Calu3 (cell line): ENCODE results near the gene PROZ. TPM values are rescaled to one million over a fixed set of nuclear protein-coding genes. Genes with fewer than 3 reads are reported as not detected.

Source experiments
- Bru-seq: library from RNA; stranded (reverse); fragments of 400-500 nt; gene quantifications from one replicate; lab custom pipeline; 2021; lab: Mats Ljungman, UMichigan
- BruChase-seq, 2 experiments: library from RNA; stranded (reverse); fragments of 400-500 nt; gene quantifications; one replicate each; lab custom pipeline; 2021; lab: Mats Ljungman, UMichigan
- BruUV-seq: library from RNA; stranded (reverse); fragments of 400-500 nt; replicated peaks from 2 replicates; lab custom pipeline; 2021; lab: Mats Ljungman, UMichigan
- CTCF ChIA-PET: fragments of 300-600 bp; sonication (Branson Sonifier 250); formaldehyde crosslinking; loops from one replicate; lab custom pipeline; 2022; ENCODE audit warnings: antibody characterized with exemption; lab: Charles Lee
- DNase-seq: peaks from one replicate; pipeline ENCODE4 v3.0.0; 2022
- H3K27ac Mint-ChIP-seq: one replicate; pipeline ENCODE4 v1.8.0; 2022; ENCODE audit warnings: mixed read lengths; ENCODE audit not compliant: unreplicated experiment
- H3K27me3 Mint-ChIP-seq: one replicate; pipeline ENCODE4 v1.8.0; 2022; ENCODE audit warnings: mixed read lengths; ENCODE audit not compliant: unreplicated experiment
- H3K36me3 Mint-ChIP-seq: one replicate; pipeline ENCODE4 v1.8.0; 2022; ENCODE audit warnings: mild to moderate bottlenecking, moderate library complexity, mixed read lengths; ENCODE audit not compliant: insufficient read depth, unreplicated experiment
- H3K4me1 Mint-ChIP-seq: one replicate; pipeline ENCODE4 v1.8.0; 2022; ENCODE audit warnings: mild to moderate bottlenecking, low read depth, mixed read lengths; ENCODE audit not compliant: unreplicated experiment
- H3K4me3 Mint-ChIP-seq: one replicate; pipeline ENCODE4 v1.8.0; 2022; ENCODE audit warnings: mild to moderate bottlenecking, low read depth, moderate library complexity, mixed read lengths; ENCODE audit not compliant: unreplicated experiment
- H3K9me3 Mint-ChIP-seq: one replicate; pipeline ENCODE4 v1.8.0; 2022; ENCODE audit warnings: low read depth, mixed read lengths; ENCODE audit not compliant: unreplicated experiment
- intact Hi-C: fragments of 100-400 bp; cut with micrococcal nuclease; formaldehyde crosslinking; loops from one replicate; pipeline ENCODE4 v1.10.0; 2022; ENCODE audit not compliant: unreplicated experiment
- long read RNA-seq: library from polyadenylated mRNA; stranded (forward); transcript quantifications from one replicate; pipeline ENCODE4 v2.0.0, GENCODE V29; 2022
- total RNA-seq: library from RNA; stranded (reverse); gene quantifications from 2 replicates; pipeline ENCODE4 v1.2.3, GENCODE V29; 2022
- TF ChIP-seq, protein P1 (sequence below): fragments of 200-600 bp; IDR thresholded peaks from one replicate; pipeline ENCODE4 v1.8.0; 2022; ENCODE audit warnings: antibody characterized with exemption; ENCODE audit not compliant: unreplicated experiment

The PROZ gene, protein sequence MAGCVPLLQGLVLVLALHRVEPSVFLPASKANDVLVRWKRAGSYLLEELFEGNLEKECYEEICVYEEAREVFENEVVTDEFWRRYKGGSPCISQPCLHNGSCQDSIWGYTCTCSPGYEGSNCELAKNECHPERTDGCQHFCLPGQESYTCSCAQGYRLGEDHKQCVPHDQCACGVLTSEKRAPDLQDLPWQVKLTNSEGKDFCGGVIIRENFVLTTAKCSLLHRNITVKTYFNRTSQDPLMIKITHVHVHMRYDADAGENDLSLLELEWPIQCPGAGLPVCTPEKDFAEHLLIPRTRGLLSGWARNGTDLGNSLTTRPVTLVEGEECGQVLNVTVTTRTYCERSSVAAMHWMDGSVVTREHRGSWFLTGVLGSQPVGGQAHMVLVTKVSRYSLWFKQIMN
- total RNA-seq (not detected in 2 replicates), Bru-seq, nascent RNA (not detected), BruChase-seq, experiment 1, labeled RNA remaining after a 6-hour chase (not detected), BruChase-seq, experiment 2, labeled RNA remaining after a 2-hour chase (not detected)
- long read RNA-seq: 0 reads

DNA sequence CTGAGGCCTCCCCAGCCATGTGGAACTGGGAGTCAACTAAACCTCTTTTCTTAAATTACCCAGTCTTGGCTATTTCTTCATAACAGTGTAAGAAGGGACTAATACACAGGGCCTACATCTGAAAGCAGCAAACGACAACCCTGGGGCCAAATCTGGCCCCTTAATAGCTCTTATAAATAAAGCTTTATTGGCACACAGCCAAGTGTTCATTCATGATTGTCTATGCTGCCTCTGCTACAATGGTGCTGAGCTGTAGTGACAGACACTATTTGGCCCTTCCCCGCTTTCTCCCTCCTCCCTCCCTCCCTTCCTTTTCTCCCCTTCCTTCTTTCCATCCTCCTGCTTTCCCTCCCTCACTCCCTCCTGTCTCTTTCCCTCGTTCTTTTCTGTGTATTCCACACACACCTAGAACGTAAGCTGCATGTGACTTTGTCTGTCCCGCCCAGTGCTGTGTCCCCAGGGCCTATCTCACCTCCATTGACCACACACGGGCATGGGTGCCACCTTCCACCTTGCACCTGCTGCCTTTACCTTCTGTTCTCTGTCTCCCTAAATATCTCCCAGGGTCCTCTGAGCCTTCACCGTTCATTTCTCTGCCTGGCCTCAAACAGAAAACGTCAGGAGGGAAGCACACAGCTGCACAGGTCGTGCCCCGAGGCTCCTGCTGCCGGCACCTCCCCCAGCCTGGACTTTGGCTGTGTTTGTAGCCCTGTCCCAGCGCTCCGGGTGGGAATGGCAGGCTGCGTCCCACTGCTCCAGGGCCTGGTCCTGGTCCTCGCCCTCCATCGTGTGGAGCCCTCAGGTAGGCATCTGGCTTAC lies at the start of gene PROZ:
PROZ (plus strand) TSS at position 720 of the 819 bp plus-strand sequence; CDS start at position 733, 13 bp downstream.
- Mint-ChIP-seq H3K27me3 (peaks cover 33% of the 10 kb centered on the region), H3K4me1 (no peaks in the 10 kb centered on the region), H3K27ac (no peak within 1 kb of the TSS), H3K4me3 (no peak within 1 kb of the TSS), H3K36me3 (peaks cover 6% of the 10 kb centered on the region), H3K9me3 (no peaks in the 10 kb centered on the region)
- TF ChIP-seq, protein P1, sequence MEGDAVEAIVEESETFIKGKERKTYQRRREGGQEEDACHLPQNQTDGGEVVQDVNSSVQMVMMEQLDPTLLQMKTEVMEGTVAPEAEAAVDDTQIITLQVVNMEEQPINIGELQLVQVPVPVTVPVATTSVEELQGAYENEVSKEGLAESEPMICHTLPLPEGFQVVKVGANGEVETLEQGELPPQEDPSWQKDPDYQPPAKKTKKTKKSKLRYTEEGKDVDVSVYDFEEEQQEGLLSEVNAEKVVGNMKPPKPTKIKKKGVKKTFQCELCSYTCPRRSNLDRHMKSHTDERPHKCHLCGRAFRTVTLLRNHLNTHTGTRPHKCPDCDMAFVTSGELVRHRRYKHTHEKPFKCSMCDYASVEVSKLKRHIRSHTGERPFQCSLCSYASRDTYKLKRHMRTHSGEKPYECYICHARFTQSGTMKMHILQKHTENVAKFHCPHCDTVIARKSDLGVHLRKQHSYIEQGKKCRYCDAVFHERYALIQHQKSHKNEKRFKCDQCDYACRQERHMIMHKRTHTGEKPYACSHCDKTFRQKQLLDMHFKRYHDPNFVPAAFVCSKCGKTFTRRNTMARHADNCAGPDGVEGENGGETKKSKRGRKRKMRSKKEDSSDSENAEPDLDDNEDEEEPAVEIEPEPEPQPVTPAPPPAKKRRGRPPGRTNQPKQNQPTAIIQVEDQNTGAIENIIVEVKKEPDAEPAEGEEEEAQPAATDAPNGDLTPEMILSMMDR: no peak
- BruUV-seq: no TSS peak
- intact Hi-C loops: no loop called here
- DNase-seq: no peak
- CTCF ChIA-PET: no interaction called here

DNA sequence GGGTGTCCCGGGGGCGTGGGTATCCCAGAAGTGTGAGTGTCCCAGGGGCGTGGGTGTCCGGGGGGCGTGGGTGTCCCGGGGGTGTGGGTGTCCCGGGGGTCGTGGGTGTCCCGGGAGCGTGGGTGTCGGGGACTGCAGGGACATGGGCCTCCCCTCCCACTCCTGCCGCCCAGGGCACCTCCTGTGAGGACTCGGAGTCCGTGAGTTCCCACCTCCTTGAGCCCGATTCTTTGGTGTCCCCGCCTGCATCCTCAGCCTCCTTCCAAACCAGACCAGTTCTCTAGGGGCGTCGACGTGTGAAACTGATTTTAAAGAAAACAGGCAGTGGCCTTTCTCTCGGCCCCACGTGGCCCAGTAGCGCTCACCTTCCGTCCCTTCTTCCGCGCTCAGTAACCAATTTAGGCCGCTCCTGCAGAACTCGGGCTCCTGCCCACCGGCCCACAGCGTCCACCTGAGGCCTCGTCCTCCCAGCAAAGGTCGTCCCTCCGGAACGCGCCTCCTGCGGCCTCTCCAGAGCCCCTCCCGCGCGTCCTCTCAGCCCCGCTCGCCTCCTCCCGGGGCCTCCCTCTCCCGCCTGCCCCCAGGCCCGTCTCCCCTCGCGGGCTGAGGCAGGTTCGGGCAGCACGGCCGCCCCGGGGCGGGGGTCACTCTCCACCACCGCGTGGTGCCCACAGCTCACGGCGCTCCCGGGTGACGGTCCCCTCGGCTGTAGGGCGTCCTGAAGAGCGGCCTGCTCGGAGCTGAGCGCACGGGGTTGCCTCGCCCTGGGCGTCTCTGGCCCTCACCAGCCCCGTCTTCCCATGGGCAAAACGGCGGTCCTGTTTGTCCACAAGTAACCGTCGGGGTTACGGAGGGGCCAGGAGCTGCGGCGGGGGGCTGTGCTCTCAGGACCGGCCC lies 49.0 kb upstream of the PROZ start:
- H3K27me3 Mint-ChIP-seq: no peaks in the 10 kb centered on the region
- no peaks in the 10 kb centered on the region for H3K4me1 Mint-ChIP-seq
- H3K9me3 Mint-ChIP-seq: no peaks in the 10 kb centered on the region
- DNase-seq: no peak
- TF ChIP-seq, protein P1: no peak
- H3K4me3 Mint-ChIP-seq: no peak overlapping the region
- intact Hi-C loops: no loop called here
- H3K27ac Mint-ChIP-seq: no peak overlapping the region
- CTCF ChIA-PET: no interaction called here
- BruUV-seq: no TSS peak
- no peaks in the 10 kb centered on the region for H3K36me3 Mint-ChIP-seq

DNA sequence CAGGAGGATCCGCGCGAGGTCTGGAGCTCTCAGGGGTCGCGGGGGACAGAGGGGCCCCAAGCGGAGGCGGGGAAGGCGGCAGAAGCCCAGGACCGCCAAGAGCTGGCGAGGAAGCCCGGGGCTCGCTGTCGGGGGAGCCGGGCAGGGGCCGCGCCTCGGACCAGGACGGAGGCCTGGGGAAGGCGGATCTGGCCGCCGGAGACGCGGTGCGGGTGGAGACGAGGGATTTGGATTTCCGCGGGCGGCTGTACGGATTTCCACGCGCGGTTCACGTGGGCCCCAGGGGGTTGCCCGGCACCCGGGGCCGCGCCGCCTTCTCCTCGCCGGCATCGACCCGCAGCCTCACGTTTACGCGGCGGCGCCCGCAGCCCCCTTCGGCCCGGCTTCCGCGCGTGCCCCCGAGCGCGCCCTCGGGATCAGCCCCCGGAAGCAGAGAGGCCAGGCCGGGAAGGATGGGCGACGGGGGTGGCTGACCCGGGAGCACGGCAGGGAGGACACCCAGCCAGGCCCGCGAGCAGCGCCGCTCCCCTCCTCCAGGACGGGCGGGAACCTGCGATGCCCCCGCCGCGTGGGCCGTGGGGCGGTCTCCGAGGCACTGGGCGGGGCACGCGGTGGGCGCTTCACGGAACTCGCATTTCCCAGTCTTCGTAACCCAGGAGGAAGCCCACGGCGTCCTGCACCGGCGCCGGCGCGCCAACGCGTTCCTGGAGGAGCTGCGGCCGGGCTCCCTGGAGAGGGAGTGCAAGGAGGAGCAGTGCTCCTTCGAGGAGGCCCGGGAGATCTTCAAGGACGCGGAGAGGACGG lies 48.2 kb upstream of the PROZ start:
- Mint-ChIP-seq H3K27ac (no peak overlapping the region), H3K36me3 (no peaks in the 10 kb centered on the region), H3K4me3 (no peak overlapping the region), H3K9me3 (no peaks in the 10 kb centered on the region), H3K4me1 (no peaks in the 10 kb centered on the region), H3K27me3 (no peaks in the 10 kb centered on the region)
- intact Hi-C loops: no loop called here
- no peak for DNase-seq
- no TSS peak for BruUV-seq
- CTCF ChIA-PET: no interaction called here
- TF ChIP-seq, protein P1: no peak
